NCI-H2227 (cell line): ENCODE results near the gene CCDC148.

ENCODE experiments used
- DNase-seq: peaks from one replicate; lab custom pipeline; 2025; ENCODE audit not compliant: unreplicated experiment; lab: John Stamatoyannopoulos, UW

Gene CCDC148

GRCh38 chr2:158130832-158131473 lies 325.6 kb downstream of the CCDC148 start:
- DNase-seq = no peak

- no peak for DNase-seq
These were observed 327.5 kb downstream of the CCDC148 start for GRCh38 chr2:158129037-158129436.

GRCh38 chr2:158128168-158128973 lies 328.2 kb downstream of the CCDC148 start:
- DNase-seq = no peak

GRCh38 chr2:158127380-158127804 lies 329.2 kb downstream of the CCDC148 start:
- DNase-seq = no peak

GRCh38 chr2:158125756-158126498 lies 330.6 kb downstream of the CCDC148 start:
- DNase-seq = no peak

GRCh38 chr2:158124896-158125295 lies 331.7 kb downstream of the CCDC148 start:
- DNase-seq = no peak
